HG03432 (cell line): ENCODE data around the gene ERP27.

Experiments used
- ATAC-seq: cut with Tn5 transposase; IDR thresholded peaks from one replicate; pipeline ENCODE4 v1.9.1; 2021; ENCODE audit warnings: mild to moderate bottlenecking, moderate library complexity; ENCODE audit not compliant: unreplicated experiment

ERP27 gene

DNA sequence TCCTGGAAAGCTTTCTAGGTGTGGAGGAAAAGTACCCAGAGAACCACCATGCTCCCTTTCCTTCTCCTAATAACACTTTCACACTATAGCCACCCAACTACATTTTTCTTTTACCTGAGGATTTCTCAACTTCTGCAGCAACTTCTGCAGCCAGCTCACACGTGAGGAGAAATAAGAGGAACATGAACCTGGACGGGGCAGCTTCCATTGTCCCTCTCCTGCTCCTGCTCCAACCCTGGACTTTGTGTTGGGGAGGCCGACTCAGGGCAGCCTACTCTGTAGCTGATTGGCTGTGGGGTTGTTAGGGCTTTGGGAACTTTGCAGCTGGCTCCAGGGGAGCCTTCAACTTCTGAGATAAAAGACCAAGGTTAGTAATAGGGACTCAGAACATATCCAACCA, at the start of gene ERP27:
Gene ERP27, minus strand, starts transcription at position 237 of the 400 bp plus-strand sequence. Its CDS starts 29 bp downstream, at position 208.
- no peak for ATAC-seq

DNA sequence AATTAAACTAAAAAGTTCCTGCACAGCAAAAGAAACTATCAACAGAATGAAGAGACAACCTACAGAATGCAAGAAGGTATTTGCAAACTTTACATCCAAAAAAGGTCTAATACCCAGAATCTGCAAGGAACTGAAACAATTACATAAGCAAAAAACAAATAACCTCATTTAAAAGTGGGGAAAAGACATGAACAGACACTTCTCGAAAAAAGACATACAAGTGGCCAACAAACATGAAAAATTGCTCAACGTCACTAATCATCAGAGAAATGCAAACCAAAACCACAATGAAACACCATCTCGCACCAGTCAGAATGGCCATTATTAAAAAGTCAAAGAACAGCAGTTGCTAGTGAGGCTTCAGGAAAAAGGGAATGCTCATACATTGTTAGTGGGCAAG, 49.7 kb upstream of the ERP27 start:
- no peak for ATAC-seq

DNA sequence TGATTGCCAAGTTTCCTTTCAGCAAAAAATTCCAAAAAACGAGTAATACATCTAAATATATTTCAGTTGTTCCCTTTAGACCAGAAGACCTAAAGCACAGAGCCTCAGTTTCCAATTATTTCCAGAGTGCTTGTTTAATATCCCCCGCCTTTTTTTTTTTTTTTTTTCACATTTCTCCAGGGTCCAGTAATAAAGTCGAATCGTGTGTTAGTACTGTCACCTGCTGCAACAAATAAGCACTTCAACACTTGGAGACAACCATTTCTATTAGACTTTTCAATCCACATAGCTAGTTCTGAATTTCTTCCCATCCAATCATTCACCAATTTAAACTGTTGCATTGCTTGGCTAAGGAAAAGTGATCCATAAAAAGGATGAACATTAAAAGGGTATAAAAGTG, 48.1 kb upstream of the ERP27 start:
- no peak for ATAC-seq

DNA sequence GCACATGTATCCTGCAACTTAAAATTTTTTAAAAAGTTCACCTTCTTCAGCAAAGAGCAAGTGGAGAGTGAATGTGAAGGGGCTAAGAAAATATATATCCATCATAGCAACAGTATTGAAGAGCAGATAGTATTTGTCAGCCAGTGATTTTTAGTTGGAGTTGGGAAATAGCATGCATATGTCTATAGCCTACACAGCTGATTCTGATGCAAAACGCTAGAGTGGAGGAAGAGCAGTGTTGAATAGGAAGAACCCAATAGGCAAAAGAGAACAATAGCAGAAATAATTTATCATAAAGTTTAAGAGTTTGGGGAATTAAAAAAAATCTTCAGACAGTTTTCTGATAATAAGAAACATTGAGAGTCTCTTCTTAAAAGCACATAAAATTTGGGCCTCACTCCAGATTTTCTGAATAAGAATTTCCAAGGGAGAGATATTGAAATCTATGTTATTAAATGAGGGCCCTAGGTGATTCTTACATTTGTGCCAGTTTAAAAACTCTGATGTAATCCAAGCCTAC, 46.5 kb upstream of the ERP27 start:
- ATAC-seq, result no peak

DNA sequence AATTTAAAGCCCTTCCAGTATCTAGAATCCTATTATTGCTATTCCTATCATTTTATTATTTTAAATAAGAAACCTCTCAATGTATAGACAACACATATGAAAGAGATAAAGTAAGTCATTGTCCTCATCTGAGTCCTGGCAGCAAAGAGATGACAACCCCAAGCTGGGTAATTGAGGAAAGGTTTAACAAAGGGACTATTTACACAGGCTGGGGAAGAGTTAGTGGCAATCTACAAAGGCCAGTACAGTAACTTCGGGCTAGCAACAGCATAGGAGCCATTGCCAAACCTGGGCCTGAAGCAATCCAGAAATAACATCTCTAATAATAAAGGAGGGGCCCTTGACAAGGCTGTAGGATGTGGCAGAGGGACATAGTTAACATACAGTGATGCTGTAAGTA, 45.7 kb upstream of the ERP27 start:
- no peak for ATAC-seq

DNA sequence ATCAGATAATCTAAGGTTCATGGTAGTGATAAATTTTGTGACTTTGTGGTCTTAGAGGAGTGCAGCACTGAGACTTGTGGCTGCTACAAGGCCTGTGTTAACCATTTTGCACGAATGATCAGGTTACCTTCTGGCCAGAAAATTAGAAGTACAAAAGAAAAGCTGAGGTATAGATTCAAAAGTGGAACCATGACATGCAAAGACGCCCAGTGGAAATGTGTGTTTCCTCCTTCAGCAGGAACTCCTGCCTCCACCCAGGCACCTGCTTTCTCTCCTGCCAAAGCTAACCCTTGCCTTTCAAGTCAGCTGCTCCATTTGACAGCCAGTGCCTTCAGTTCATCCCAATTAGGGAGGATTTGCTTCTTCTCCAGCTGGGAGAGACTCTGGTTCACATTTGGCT, 44.7 kb upstream of the ERP27 start:
- ATAC-seq, result peak; percentile 30

DNA sequence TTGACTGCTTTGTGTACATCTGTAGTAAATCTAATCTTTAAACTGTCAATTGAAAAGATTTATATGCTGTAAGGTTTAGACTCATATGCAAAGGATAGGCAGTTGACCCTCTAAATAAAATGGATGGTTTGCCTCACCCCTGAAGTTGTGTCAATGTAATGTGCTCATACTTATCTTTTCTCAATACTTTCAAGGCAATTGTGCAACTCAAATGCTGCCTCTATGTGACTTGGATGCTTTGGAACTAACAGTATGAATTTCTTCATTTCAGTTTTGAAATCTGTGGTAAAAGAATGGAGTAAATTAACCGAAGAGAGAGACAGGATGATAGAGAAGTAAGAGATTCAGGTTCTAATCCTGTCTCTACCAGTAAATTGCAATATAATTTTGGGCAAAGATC, 44.2 kb upstream of the ERP27 start:
- ATAC-seq, result no peak

DNA sequence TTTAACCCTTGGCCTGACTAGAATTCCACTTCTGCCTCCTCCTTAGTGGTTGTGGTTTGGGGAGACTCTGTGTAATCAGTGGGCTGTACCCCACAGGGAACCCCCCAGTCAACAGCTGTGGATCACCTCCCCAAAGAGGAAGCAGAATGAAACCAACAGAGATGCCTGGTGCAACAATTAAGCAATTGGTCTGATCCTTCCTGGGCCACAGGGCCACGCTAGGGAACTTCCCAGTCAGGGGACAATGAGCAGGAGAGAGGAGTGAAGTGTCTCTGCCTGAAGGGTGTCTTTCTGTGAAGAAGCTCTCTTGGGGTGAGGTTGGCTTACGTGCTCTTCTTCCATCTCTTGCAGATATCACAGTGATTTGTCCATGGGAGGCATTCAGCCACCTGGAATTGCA, 42.7 kb upstream of the ERP27 start:
- ATAC-seq, result peak; percentile 52

DNA sequence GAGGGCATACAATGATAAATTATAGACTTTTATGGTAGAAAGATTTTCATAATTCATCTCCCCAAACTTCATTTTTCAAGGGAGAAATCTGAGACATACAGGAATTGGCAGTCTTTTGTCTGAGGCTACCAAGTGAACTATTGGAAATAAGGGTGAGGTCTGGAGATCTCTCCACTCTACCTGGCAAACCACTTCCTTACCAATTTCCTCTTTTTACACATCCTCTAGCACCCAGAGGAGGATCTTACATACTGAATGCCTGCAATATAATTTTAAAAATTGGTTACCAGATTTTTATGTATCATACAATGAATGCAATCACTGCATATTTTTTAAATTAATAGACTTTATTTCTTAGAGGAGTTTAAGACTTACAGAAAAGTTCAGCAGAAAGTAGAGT, 41.1 kb upstream of the ERP27 start:
- ATAC-seq, result no peak

DNA sequence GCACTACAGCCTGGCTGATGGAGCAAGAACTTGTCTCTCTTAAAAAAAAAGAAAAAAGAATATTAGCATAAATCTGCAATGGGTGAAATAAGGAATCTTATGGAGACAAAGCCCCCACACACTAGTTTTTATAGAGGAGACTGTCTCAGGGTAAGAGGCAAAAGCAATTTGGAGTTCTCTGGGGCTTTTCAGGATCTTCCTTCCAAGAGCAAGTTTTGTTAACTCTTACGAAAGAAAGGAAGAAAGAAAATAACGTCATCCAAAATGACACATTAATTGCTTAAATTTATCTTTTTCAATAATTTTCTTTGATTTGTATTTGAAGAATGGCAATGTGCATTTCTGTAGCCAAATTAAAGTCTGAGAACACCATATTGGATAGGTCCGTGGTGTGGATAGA, 38.3 kb upstream of the ERP27 start:
- ATAC-seq, result no peak

DNA sequence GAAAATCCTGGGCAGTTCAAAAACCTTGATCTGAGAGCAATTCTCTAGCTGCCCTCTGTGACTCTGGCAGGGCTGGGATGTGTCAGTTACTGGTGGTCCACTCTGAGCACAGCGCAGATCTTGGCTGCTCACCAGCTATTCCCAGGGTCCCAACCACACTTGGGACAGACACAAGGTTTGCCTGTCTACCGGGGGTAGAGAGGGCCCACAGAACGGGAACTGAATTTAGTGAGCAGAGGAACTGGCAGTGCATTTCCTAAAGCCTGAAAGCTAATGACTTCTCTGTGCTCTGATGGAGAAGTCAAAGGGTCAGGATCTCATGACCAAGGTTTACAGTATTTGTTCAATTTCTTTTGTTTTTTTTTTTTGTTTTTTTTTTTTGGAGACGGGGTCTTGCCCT, 37.1 kb upstream of the ERP27 start:
- ATAC-seq, result no peak

DNA sequence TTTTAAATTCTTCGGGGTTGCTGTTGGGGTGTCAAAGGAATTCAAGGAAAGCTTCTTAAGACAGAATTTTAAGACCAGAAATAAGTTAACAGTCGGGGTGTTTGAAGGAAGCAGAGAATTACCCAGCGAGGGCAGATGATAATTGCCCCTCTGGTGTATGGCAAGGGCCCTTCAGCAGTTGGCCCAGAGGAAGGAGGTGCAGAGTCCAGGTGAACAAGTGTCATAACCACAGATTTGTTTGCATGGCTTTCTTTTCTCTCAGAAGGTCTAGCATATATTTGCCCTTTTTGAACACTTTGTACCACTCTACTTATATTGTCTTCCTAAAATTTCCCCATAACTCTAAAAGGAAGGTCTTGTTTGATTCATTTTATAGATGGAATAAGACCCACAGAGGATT, 36.3 kb upstream of the ERP27 start:
- ATAC-seq, result no peak

DNA sequence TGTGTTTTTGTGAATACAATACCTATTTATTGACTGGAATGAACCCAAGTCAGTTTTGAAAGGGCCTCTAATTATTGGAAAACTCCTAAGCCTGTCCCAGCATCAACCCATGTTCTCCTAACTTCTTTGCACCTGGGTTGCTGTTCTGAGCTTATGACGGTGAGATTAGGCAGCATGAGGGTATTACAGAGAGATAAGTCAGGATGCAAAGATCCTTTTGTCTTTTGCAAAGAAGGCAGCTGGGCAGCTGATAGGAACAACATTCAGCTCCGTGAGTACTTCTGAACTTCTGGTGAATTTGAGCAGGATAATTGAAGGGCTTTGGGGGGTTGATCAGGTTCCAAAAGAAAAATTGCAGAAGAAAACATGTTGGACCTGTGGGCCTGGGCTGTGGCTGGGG, 34.5 kb upstream of the ERP27 start, which contains the start of gene PDE6H:
Gene PDE6H, plus strand, starts transcription at position 227 of the 400 bp plus-strand sequence. CDS start 4,971 bp downstream, outside the sequence.
- no peak for ATAC-seq

DNA sequence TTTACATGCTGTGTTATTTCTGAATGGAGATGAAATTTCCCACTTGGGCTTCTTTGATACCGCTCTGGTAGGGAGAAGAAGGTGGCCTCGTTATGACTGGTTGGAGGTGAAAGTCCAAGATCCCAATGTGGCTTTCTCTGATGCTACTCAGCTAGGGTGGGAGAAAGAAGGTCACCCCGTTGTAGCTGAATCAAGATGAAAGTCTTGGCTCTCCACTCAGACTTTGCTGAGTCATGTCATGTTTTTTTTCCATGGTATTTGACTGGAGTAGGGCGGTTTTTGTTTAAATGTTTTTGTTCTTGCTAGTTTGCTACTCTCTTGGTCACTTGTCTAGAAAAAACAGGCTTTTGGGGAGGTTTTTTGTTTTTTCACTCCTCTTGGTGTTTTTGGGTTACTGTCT, 32.1 kb upstream of the ERP27 start:
- no peak for ATAC-seq

DNA sequence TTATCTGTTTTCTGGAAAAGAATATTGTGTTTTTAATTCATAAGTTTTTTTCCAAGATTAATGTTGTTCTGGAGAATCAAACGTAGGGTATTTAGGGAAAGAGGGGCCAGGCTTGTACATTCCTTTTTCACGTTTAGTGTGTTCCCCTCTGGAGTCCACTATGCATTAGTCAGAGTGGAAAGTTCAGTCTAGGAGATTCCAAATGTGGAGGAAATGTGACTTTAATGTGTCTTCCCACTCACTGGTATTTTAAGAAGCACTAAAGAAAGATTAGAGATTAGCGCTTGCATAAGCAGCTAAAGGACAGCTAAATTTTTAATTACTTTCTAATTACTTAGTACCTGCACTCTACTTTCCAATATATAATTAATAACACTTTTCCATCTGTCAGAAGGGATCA, 30.1 kb upstream of the ERP27 start:
- ATAC-seq, result no peak

DNA sequence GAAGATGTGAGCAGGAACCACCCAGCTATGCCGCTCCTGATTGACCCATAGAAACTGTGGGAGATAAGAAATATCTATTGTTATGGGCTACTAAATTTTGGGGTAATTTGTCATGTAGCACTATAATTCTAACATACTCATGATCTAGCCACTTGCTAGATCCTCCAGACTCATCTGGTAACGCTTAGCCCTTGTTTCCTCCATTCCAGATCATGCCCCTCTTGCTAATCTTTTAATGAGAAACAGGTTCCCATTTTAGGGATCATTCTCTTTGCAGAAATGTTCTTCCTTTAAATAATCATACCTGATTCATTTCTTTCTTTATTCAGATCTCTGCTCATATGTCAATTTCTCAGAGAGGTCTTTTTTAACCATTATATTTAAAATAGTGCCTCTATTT, 26.9 kb upstream of the ERP27 start:
- ATAC-seq, result no peak

DNA sequence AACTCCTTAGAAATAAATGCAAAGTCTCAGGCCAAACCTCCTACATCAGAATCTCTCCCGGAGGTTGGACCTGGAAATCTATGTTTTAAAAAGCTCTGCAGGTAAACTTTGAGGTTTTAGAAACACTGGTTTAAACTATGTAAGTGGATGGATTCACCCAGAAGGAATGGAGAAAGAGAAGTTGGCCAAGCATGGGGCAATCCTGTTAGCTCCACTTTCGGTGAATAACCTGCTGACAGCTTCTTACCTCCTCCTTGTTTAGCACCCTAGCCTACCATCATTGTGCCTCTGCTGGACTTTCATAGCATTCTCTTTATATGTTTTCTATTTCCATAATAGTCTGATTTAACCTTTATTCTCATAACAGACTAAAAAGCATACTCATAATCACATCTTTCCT, 26.1 kb upstream of the ERP27 start:
- ATAC-seq, result no peak

DNA sequence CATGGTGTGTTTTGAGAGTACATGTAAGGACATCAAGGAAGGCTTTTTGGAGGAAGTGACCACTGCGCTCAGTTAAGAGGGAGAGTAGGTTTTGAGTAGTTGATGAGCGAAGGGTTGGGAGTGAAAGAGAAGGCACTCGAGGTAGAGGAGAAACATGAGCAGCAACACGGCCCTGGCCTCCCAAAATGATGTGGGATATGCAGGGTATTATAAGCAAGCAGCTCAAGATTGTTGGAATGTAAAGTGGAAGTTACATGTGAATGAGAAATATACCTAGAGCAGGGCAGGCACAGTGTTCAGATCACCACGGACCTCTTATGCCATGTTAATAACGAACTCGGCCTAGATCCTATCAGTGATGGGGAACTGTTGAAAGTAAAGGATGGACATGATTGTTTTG, 25.2 kb upstream of the ERP27 start:
- no peak for ATAC-seq

DNA sequence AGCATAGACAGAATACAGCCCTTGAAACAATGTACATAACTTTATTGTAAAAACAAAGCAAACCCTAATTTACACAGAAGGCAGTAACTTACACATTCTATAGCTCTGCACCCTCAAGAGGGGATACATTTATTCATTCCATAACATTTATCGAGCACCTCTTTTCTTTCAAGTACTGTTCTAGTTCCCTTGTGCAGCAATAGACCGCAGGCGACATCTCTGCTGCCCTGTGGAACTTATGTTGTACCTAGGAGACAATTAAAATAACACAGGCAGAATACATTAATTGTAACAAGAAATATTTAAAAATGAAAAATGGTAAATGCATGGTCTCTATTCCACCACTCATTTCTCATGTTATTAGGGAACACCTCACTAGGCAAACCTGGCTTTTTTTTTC, 24.5 kb upstream of the ERP27 start:
- ATAC-seq, result no peak

DNA sequence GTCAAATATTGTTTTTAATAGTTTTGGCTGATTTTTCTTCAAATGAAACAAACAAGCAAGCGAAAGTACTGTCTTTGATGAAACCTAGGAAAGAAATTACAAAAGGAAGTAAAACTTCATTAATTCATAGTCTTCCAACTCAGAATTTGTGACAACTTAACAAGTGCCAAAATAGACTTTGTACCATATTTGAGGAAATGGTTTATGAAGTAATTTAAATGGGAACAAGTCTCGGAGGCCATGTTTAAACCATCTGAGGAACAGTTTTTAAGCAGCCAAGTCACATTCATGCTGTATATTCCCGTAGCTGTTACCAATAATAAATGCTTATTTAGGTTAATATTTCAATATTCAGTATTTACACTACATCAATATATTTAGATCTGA, 23.8 kb upstream of the ERP27 start:
- no peak for ATAC-seq

DNA sequence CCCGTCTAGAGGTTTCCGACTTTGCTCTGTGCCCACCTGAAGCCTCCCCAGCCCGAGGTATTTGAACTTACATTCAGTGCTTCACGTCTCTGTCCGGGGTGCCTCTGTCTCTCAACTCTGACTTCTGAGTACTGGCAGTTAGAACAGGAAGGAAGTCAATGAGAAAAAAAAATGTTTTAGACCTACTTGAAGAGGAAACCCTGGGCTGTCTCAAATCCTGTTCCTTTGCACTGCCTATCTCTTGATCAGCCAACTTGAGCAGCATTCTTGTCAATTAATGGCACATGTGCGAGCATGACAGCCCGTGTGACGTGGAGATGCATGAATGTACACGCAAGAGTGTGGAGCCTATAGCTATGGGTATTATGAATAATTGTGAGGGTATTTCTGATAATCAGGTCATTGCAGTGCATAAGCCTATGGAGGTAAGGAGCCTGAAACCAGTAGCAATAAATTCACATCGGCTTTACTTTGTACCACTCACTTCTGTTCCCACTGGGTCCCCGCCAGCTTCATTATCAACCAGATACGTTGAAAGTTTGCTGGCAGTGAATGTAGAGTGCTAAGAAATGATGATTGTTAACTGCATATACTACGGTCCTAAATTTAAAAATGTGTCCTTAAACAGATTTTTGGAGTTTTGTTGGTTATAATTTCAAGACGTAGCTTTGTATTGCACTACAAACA, 23.3 kb upstream of the ERP27 start, which contains the start of gene ARHGDIB:
Gene ARHGDIB, minus strand, starts transcription at position 136 of the 687 bp plus-strand sequence. CDS start 10,889 bp downstream, outside the sequence.
- ATAC-seq, result peak; percentile 71

DNA sequence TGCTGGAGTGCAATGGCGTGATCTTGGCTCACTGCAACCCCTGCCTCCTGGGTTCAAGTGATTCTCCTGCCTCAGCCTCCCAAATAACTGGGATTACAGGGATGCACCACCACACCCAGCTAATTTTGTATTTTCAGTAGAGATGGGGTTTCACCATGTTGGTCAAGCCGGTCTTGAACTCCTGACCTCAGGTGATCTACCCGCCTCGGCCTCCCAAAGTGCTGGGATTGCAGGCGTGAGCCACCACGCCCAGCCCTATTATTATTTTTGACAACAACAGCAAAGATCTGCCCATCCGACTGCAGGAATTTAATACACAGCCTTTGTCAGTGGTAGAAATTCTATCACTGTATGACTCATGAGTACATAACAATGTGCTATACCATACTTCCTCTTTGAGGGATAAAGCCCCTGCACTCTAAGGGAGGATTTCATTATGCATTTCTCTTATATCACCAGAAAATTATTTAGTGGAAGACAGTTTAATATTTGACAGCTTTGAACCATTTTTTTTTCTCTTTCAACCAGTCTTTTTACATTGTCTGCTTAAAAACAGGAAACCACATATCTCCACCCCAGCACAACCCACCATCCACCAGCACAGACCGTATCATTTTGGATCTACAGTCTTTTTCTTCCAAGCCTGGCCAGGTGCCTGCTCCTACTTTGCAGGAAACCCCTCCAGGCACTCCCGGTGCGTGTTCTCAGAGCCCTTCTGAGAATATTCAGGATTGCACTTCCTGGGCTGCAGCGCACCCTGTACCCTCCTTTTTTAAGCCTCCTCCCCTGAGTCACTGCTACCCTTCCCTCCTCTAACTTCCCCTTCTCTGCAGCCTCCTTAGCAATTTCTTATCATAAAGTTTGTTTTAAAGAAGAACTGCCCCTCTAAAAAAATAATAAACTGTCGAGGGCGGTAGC, 22.5 kb upstream of the ERP27 start:
- ATAC-seq, result peak; percentile 43
